Esophagus muscularis mucosa (tissue), 4 donors: Measurements from ENCODE around the gene PTPRN2.

Experiments
- EP300 ChIP-seq: sonication (generic); formaldehyde crosslinking; IDR thresholded peaks from one replicate; pipeline ENCODE4 v1.6.1; 2017; ENCODE audit warnings: antibody characterized with exemption
- POLR2A ChIP-seq: fragments of 450-650 bp; IDR thresholded peaks from one replicate; pipeline ENCODE4 v1.6.1; 2017; ENCODE audit warnings: antibody characterized with exemption, moderate library complexity, mild to moderate bottlenecking, low read depth
- POLR2AphosphoS5 ChIP-seq, 2 donors: sonication (generic); formaldehyde crosslinking; IDR thresholded peaks; one replicate each; pipeline ENCODE4 v1.6.1; 2017; ENCODE audit warnings: antibody characterized with exemption in 2 of 2
- TF ChIP-seq, protein P1 (sequence below), 3 experiments: fragments of 200-600 bp in 2 of 3; fragments of 450-650 bp in 1 of 3; sonication (generic) in 2 of 3; IDR thresholded peaks; one replicate each; pipeline ENCODE4 v1.5.1; 2017 to 2019; ENCODE audit warnings: antibody characterized with exemption in 3 of 3, mild to moderate bottlenecking in 2 of 3, moderate library complexity in 1 of 3

DNA sequence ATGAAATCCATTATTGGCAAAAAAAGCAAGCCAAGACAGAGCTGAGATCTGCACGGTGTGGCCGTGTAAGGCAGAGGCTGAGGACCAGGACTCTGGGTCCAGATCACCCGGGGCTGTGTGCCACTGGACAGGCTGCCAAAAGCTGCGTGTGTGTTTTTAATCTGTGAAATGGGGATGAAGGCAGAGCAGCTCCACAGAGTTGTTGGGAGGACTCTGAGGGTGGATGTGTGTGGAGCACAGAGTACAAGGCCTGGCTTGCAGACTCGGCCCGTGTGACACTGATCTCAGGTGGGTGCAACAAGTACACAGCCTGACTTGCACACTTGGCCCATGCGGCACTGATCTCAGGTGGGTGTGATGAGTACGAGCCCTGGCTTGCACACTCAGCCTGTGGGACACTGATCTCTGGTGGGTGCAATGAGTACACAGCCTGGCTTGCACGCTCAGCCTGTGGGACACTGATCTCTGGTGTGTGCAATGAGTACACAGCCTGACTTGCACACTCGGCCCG, 921.0 kb downstream of the PTPRN2 start:
- TF ChIP-seq, protein P1, sequence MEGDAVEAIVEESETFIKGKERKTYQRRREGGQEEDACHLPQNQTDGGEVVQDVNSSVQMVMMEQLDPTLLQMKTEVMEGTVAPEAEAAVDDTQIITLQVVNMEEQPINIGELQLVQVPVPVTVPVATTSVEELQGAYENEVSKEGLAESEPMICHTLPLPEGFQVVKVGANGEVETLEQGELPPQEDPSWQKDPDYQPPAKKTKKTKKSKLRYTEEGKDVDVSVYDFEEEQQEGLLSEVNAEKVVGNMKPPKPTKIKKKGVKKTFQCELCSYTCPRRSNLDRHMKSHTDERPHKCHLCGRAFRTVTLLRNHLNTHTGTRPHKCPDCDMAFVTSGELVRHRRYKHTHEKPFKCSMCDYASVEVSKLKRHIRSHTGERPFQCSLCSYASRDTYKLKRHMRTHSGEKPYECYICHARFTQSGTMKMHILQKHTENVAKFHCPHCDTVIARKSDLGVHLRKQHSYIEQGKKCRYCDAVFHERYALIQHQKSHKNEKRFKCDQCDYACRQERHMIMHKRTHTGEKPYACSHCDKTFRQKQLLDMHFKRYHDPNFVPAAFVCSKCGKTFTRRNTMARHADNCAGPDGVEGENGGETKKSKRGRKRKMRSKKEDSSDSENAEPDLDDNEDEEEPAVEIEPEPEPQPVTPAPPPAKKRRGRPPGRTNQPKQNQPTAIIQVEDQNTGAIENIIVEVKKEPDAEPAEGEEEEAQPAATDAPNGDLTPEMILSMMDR (IDR thresholded peaks at IDR 0.05), result no peak
- TF ChIP-seq POLR2AphosphoS5 (IDR thresholded peaks at IDR 0.05) (no peak), POLR2A (no peak), EP300 (no peak)
